Gastrocnemius medialis (tissue), 4 donors: ENCODE measurements around the gene CABP7.
A peak's percentile ranks its signal among the peaks of the same experiment; 100 is the strongest.

ENCODE experiments used
- CTCF ChIP-seq, 5 experiments: fragments of 450-650 bp in 3 of 5; fragments of 200-600 bp in 2 of 5; sonication (generic) in 2 of 5; IDR thresholded peaks in 4 of 5; conservative IDR thresholded peaks in 1 of 5; 1 replicate in 4 of 5; 2 replicates in 1 of 5; pipeline ENCODE4 v1.5.1; 2016 to 2019; ENCODE audit warnings: antibody characterized with exemption in 5 of 5, mild to moderate bottlenecking in 3 of 5, moderate library complexity in 3 of 5
- POLR2A ChIP-seq, 2 donors: fragments of 450-650 bp; IDR thresholded peaks; one replicate each; pipeline ENCODE4 v1.6.1; 2017; ENCODE audit warnings: antibody characterized with exemption in 2 of 2, mild to moderate bottlenecking in 2 of 2, moderate library complexity in 2 of 2

GRCh38 chr22:29772170-29772641, 52.4 kb downstream of the CABP7 start:
- TF ChIP-seq CTCF (IDR thresholded peaks at IDR 0.05 in 4 of 5, conservative IDR thresholded peaks at IDR 0.05 in 1 of 5) (peak in 1 of 5 experiments; percentile 43), POLR2A (IDR thresholded peaks at IDR 0.05) (no peak)
